Bronchus fibroblast of lung (primary cell): Measurements from ENCODE around the gene DHRSX. TPM values are rescaled to one million over a fixed set of nuclear protein-coding genes. Genes with fewer than 3 reads are reported as not detected.

Source experiments
- total RNA-seq: library from RNA; depleted of rRNA; stranded (reverse); fragments of >200 nt; gene quantifications from 2 replicates; pipeline ENCODE4 v1.2.3, GENCODE V29; 2015

Gene DHRSX
- total RNA-seq = 20.5 and 23.2 TPM in 2 replicates

DNA sequence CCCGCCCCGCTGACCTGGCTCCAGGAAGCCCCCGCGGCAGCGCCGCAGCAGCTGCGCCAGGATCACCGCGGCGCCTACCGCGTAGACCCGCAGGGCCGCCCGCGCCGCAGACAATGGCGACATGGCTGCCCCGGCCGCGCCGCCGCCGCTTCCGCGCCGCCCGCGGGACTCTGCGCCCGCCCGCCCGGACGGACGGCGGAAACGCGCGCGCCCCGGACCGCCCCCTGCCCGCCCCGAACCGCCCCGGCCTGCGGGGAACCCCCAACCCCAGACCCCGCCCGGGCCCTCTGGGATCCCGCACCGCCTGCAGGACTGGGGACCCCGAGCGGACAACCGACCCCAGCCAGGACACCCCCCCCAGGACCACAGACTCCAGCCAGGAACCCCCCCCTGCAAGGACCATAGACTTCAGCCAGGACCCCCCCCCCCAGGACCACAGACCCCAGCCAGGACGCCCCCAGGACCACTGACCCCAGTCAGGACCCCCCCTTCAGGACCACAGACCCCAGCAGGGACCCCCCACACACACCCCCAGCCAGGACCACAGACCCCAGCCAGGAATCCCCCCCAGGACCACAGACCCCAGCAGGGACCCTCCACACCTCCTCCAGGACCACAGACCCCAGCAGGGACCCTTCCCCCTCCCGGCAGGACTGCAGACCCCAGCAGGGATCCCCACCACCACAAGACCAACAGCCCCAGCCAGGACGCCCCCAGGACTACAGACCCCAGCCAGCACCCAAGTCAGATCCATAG is at the start of gene DHRSX, which contains the start of gene ZBED1:
DHRSX (minus strand) TSS at position 174 of the 756 bp plus-strand sequence; CDS start at position 123, 51 bp downstream.
ZBED1 (minus strand) TSS at position 174 of the 756 bp plus-strand sequence. CDS start 10,257 bp downstream, outside the sequence.

Other genes with a start within 250 kb of the DHRSX start
- gene ZBED1, start within 50 bp of the DHRSX start, total RNA-seq = 39.4 and 39.5 TPM in 2 replicates
- 370 and 399 TPM in 2 replicates for gene CD99, start 190.3 kb upstream of the DHRSX start, total RNA-seq